ENCODE measurements around the gene YTHDF1.

YTHDF1 gene

DNA sequence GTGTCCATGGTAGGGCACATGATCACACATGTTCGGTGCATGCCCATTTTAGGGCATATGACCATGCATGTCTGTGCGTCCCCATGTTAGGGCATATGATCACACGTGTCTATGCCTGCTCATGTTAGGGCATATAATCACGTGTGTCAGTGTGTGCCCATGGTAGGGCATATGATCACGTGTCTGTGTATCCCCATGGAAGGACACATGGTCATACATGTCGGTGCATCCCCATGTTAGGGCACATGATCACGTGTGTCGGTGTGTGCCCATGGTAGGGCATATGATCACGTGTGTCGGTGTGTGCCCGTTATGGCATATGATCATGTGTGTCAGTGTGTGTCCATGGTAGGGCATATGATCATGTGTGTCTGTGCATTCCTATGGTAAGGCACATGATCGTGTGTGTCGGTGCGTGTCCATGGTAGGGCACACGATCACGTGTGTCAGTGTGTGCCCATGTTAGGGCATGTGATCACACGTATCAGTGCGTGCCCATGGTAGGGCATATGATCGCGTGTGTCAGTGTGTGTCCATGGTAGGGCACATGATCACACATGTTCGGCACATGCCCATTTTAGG lies 30.6 kb downstream of the YTHDF1 start:
- DNase-seq (ENCODE audit: low spot score), result no peak

DNA sequence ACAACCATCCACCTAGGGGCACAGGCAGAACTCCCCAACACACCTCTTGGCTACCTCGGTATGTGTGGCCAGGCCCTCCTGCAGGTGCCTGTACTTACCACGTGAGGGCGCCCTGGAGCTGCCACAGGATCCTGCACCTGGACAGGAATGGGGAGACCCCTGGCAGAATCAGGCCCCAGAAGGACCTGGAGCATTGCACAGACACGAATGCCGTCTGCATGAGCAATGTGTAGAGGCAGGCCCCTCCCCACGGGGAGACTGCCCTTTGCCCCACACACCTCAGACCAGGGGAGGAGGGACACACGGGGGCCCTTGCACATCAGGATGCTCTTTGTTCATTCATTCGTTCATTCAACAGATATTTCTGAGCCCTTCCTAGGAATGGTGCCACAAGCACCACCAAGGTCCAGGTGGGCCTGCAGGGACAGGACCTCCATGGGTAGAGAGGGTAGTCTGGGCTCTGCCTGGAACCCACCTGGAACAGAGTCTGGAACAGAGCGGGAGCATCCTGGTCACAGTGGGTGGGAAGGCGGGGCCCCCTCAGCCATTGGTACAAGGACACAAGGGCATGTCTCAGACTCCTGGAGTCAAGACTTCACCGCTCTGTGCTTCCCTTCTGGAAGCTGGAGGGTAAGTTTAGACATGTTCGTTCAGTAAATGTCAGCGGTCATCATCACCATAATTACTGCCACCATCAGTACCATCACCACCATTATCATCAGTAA lies 32.3 kb downstream of the YTHDF1 start:
- DNase-seq (ENCODE audit: low spot score), result peak; percentile 61

DNA sequence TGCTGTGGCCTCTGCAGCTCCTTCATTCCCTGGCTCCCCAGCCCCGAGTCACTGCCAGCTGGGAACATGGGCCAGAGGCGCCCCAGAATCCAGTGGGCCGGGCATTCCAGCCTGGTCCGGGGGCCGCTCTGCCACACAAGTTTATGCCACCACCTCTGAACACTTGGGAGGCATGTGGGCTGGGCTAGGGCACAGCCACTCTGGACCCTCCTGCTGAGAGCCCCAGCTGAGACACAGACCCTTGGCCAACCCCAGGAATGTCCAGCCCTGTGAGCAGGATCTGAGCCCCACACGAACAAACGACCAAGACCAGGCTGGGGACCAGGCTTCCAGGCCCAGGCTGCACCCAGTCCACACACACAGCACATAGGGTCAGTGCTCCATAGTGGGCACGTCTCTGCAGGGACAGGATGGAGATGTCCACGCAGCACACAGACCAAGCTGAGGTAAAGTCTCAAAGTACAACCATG lies 33.0 kb downstream of the YTHDF1 start:
- DNase-seq (ENCODE audit: low spot score), result no peak

DNA sequence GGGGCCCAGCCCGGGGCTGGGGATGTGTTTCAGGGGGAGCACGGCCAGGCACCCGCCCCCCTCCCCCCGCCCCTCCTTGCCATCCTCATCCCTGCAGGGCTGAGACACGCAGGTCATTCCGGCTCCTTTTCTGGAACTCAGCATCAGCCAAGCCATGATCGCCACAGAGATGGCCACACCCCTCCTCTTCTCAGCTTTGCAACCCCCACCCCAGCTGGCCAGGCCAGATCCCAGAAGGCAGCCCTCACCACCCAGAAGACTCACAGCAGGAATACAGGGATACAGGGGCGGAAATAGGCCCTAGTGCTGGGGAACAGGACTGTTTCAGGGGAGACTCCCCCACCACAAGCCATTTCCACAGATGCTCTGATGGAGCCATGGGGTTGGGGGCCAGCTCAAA lies 33.5 kb downstream of the YTHDF1 start:
- no peak for DNase-seq (ENCODE audit: low spot score)

DNA sequence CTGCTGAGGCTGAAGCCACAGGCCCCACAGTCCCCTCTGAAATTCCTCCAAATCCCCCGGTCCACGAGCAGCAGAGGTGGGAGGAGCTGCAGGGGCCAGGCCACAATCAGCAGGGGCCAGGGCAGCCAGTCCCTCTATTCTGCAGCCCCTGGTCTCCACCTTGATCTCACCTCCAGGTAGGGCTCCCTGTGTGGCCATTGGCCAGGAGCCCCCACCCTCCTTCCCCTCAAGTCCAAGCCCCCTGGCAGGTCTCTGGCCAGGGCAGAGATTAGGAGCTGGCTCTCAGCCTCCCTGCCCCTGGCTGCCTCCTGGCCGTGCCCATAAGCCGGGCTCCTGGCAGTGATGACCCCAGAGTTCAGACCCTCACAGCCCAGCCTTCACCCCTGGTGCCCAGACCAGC lies 34.7 kb downstream of the YTHDF1 start:
- no peak for DNase-seq (ENCODE audit: low spot score)

DNA sequence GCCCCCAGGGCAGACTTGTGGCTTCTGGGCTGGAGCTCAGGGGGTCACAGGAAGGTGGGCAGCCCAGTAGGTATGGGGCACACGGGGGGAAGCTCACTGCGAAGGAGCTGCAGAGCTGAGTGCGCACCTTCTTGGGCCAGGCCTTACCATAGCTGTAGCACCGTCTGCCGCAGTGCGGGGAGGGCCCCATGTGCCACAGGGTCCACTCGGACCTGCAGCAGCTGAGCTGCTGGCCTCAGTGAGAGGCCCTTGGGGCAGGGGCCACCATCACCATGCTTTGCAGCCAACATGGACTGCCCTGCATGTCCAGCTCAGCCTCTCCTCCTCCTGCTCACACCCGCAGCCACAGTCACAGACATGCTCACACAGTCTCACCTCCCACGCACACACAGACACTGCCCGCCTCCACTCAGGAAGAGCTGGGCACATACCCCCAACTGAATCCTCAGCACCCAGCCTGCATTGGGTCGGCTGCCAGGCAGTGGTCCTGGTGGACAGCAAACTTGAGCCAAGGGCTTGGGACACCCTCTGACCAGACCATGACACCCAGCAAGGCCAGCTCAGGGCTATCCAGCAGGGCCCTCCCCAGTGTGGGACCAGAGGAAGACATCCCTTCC lies 35.3 kb downstream of the YTHDF1 start:
- no peak for DNase-seq (ENCODE audit: low spot score)

DNA sequence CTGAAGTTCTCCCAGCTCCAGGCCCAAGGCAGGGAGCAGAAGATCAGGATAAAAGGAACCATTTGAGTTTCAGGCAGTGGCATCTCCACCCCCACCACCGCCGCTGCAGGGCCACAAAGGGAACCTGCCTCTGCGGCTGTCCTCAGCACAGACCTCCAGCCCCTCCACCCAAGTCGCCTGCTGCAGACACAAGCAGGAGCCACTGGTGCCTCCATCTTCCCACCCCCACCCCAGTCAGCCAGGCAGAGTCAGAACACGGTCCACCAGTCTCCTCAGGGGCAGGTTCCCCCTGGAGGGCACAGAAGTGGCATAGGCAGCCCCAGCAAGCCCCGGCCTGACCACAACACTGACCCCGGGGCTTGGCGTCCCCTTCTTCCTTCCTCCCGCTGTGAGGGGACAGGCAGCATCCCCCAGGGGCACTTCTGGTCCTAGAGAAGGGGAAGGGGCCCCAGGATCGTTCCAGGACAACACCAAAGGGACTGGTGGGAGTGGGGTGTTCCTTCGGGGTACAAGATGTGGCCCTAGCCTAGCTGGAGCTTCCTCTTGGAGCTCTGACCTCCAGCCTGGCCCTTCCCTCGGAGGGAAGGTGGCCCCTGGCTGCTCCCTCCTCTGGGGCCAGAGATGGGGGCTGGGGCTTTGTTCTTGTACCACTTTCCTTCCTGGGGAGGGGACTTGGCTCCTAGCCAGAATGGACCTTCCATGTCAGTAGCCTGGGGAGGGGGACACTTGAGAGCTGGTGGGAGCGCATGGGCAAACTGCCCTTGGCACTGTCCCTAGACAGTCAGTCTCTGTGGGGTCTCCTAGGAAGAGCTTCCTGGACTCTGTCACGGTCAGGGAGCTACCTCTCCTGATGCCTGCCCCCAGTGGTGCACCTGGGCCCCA lies 36.0 kb downstream of the YTHDF1 start:
- DNase-seq (ENCODE audit: low spot score), result no peak

DNA sequence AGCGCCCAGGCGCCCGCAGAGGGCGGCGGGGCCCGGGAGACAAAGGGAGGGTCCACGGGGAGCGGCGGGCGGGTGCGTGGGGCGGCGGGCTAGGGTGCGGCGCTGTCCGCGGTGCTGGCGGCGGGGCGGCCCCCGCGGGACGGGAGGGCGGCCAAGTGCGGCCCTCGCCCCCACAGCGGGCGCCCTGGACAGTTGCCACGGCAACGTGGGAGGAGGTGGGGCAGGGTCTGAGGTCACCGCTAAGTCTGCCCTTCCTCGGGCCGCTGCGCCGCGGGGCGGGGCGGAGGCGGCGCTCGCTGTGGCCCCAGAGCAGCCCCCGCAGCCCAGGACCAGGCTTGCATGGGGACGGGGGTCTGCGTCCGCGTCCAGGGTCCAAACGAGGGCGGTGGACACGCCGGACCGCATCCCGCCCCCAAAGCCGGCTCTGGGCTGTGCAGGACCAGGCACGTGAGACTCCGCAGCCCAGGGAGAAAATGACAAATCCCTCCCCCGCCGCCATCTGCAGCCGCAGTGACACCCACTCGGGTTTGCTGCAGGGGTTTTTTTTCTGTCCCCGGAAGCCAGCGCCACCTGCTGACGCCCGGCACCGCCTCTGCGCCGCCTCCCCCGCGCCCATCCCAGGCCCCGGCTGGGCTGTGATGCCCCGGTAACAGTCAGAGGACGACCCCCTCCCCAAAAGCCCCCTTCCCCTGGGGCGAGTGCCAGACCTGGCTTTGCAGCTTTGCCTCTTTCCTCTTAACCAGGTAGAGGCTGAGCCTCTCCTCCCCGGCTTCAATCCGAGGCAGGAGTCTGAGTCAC lies 36.8 kb downstream of the YTHDF1 start:
- DNase-seq (ENCODE audit: low spot score), result peak; percentile 75

DNA sequence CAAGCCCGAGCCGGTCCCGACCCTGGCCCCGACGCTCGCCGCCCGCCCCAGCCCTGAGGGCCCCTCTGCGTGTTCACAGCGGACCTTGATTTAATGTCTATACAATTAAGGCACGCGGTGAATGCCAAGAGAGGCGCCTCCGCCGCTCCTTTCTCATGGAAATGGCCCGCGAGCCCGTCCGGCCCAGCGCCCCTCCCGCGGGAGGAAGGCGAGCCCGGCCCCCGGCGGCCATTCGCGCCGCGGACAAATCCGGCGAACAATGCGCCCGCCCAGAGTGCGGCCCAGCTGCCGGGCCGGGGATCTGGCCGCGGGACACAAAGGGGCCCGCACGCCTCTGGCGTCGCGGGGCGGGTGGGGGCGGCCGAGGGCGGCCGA lies 37.5 kb downstream of the YTHDF1 start:
- no peak for DNase-seq (ENCODE audit: low spot score)

DNA sequence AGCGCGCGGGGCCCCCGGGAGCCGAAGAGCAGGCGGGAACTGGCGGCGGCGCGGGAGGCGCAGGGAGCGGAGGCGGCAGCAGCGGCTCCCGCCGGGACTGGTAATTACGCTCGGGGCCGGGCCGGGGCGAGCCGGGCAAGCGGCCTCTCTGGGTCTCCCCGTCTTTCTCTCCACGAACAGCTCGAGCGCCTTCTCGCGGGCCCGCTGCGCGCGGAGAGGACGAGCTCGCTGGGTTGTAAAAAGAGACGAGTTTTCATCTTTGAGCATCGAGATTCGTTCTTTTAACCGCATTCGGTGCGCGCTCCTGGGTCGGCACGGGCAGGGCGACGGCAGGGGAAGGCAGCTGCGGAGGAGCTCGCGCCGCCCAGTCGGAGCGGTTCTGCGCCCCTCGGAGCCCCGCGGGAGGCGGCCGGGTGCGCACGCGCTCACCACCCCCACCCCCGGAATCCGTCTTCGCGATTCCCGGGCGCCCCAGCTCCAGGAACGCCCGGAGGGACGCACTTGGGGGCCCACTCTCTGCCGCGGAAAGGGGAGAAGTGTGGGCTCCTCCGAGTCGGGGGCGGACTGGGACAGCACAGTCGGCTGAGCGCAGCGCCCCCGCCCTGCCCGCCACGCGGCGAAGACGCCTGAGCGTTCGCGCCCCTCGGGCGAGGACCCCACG lies 38.0 kb downstream of the YTHDF1 start:
- DNase-seq (ENCODE audit: low spot score), result no peak

DNA sequence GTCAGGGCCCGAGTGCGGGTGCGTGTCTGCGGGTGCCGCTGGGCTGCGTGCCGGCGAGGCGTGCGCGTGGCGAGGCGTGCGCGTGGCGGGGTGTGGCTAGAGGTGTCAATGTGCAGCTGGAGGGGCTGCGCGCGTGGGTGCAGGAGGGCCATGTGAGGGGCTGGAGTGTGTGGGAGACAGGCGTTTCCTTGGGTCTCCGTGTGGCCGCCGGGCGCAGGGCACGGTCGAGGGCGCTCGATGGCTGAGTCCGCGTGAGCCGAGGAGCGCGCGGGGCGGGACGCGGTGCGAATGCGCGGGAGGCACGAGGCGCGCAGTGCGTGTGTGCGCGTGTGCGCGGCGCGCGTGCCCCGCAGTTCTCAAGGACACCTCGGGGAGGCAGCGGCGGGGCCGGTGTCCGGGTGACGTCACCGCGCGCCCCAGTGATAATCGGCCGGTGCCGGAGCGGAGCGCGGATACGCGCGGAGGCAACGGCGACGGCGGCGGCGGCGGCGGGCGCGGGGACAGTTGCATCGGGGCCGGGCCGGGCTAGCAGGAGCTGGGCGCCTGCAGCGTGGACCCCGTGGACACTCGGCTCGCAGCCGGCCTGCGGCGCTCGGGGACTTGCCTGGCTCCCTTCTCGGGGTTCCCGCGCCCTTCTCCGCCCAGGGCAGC lies 38.7 kb downstream of the YTHDF1 start:
- DNase-seq (ENCODE audit: low spot score), result no peak

DNA sequence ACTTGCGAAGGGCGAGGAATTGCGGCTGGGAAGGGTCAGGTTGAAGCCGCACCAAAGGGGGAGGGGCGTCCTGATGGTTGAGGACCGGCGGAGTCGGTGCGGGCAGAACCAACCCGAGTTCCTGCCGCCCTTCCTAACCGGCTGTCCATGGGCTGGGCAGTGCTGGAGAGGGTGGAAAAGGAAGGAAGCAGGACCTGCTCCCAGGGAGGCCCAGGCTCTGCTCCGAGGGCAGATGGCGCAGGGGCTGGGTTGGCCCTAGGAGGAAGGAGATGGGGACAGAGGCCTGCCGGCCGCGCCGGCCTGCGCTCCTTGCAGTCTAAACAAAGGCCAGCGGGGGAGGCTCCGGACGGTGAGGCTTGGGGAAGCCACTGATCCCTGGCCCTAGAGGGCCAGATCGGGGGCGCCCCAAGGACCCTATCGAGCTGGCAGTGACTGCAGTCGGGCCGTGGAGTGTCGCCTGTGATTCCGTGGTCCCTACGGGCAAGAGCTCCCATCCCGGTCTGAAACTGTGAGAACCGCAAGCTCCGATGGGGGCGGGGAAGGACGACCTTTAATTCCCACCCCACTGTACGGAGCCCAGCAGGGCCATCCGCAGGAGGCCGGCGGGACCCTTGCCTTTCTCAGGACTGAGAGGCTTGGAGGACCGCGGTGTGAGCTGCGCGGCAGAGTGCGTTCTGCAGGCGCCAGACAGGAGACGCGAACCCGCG lies 39.4 kb downstream of the YTHDF1 start:
- no peak for DNase-seq (ENCODE audit: low spot score)

DNA sequence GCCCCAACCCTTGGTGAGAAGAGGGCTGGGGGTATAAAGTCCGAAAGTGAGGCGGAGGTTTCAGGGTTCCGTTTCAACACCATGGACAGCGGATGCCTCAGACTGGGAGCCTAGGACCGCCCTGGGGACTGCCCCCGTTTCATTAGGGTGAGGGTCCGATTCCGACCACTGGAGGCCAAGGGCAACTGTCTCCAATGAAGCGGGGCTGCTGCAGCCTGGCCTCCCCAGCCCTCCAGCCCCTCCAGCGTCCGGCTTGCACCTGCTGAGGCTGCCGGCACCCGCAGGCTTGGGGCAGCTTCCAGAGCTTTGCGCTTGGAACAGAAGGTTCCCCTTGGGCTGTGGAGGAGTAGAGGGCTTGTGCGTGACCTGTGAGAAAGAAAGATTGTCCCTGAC lies 39.9 kb downstream of the YTHDF1 start:
- no peak for DNase-seq (ENCODE audit: low spot score)

DNA sequence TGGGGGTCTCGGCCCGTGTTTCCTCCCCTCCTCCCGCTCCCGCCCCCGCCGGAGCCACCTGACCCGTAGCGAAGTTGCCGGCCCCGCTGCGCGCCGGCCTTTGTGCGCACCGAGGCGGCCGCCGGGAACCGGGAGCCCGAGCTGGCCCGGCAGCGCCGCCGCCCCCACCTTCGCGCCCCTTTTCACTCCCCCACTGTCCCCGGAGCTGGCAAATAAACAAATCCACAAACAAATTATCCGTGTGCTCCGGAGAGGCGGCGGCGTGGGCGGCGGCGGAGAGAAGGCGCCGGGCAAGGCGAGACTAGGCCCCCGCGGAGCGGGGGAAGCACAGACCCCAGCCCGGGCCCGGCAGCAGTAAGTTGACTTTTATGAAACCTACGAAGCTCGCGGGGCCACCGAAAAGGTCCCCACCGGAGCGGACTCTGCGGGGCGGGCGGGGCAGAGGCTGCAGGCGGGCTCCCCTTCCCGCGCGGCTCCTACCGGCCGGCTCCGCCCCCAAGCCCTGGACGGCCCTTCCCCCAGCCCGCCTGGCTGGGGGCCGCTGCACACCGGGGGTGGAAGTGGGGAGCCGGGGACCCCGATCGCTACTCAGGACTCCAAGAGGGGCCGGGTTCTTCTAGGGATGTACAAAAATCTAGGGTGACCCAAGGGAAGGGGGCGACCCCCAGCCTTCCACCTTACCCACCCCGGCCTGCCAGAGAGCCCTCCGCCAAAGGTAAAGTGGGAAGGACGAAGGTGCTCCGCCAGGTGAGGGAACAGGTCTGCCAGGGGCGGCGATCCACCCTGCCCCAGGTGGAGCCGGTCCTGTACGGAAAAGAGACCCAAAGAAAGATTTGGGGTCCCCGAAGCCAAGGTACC lies 40.7 kb downstream of the YTHDF1 start:
- no peak for DNase-seq (ENCODE audit: low spot score)

DNA sequence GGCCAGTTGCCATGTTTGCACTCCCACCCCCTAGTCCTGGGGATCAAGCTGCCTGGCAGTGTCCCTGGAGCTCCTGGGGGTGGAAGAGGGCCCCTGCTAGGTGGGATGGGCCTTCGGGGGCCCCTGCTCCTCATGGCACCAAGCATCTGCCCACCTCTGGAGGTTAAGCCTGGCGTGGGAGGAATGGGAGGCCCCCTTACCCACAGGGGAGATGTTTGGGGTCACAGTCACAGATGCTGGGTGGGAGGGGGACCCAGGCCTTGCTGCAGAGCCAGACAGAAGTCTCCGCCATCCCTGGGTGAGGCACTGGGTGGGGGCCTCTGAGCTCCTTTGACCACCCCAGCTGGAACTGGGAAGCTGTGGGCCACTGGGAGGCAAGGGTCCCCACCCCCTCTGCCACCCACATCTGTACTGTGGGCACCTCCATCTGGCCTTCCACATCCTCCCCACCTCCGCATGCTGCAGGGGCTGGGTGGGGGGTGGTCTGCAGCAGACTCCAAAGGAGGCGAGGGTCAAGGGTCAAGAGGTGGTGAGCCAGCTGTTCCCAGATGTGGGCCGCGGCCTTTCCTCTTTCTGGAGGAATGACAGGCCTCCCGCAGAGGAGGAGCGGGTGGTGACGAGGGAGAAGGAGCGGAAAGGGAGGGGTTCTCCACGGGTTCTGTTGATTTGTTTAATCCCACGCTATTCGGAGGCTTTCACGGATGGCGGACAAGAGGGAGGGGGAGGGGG lies 41.5 kb downstream of the YTHDF1 start:
- no peak for DNase-seq (ENCODE audit: low spot score)

DNA sequence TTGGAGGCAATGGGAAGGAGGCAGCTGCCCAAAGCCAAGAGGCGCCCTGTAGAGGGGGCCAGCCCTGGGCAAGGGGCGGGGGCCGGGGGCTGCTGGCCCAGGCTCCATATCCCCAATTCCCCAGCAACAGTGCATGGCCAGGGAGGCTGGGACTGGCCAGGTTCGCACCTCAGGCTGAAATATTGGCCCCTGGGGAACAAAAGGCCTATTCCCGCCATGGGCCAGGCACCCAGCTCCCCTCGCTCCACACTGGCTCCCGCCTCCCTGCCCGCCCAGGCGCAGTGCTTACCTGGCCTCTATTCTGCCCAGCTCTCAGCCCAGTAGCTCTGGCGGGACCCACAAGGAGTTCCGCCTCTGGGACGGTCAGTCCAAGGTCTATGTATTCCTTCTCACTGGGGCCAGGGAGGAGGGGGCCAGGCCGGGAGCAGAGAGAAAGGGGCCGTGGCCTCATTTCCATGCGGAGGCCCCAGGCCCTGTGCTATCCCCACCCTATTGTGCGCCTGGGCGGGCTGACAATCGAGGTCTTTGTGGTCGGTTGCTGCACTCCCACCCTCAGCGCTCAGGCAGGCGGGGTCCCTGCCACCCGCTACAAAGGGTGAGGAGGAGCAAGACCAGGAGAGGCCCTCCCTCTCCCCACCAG lies 42.3 kb downstream of the YTHDF1 start:
- no peak for DNase-seq (ENCODE audit: low spot score)

DNA sequence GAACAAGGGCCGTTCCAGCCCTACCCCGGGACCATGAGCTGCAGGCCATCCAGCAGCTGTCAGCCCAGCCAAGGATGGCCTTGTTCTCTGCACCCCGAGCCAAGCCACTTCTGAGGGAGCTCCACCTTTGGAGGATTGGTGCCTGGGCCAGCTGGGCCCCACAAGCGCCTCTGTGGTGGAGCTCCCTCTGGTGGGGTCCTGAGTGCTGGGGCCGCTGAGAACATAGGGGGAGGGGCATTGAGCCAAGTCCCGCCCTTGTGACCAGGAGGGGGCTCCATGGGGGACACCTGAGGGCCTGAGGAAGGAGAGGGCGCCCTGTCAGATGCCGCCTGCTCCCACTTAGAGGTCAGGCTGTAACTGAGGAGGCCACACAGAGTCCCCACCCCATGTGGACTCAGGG lies 43.2 kb downstream of the YTHDF1 start:
- DNase-seq (ENCODE audit: low spot score), result no peak

DNA sequence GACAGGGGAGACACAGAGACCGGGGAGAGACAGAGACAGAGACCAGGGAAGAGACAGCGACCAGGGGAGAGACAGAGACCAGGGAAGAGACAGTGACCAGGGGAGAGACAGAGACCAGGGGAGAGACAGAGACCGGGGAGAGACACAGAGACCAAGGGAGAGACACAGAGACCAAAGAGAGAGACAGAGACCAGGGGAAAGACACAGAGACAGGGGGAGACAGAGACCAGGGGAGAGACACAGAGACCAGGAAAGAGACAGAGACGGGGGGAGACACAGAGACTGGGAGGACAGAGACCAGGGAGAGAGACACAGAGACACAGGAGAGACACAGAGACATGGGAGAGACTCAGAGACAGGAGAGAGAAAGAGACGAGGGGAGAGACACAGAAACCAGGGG lies 43.9 kb downstream of the YTHDF1 start:
- DNase-seq (ENCODE audit: low spot score), result no peak

Measured in germinal center (tissue), 1 donor.